Activated B cell treated with CpG ODN at 0.5 μM for 24 hours (primary cell): ENCODE results near the gene SMG7. TPM values are rescaled to one million over a fixed set of nuclear protein-coding genes. Genes with fewer than 3 reads are reported as not detected.

Experiments
- ATAC-seq: fragments of 200-7000 bp; cut with Tn5 transposase; one replicate; pipeline ENCODE4 v1.10.0; 2021; ENCODE audit warnings: low read depth, mild to moderate bottlenecking, moderate library complexity
- CTCF ChIA-PET: fragments of 350-600 bp; sonication (Branson Sonifier 250); formaldehyde crosslinking; loops from one replicate; lab custom pipeline; 2021; ENCODE audit warnings: antibody characterized with exemption; lab: Charles Lee
- POLR2A ChIA-PET: fragments of 350-600 bp; sonication (Branson Sonifier 250); formaldehyde crosslinking; loops from one replicate; lab custom pipeline; 2021; ENCODE audit warnings: antibody characterized with exemption; lab: Charles Lee
- DNase-seq: peaks from one replicate; pipeline ENCODE4 v3.0.0; 2022
- H3K27ac Mint-ChIP-seq: one replicate; pipeline ENCODE4 v1.8.0; 2020; ENCODE audit warnings: mixed read lengths
- H3K27me3 Mint-ChIP-seq: one replicate; pipeline ENCODE4 v1.8.0; 2021; ENCODE audit warnings: mixed read lengths
- H3K36me3 Mint-ChIP-seq: one replicate; pipeline ENCODE4 v1.8.0; 2021; ENCODE audit warnings: low read depth, mixed read lengths
- H3K4me1 Mint-ChIP-seq: one replicate; pipeline ENCODE4 v1.8.0; 2021; ENCODE audit warnings: mixed read lengths
- H3K4me3 Mint-ChIP-seq: one replicate; pipeline ENCODE4 v1.8.0; 2020; ENCODE audit warnings: mild to moderate bottlenecking, mixed read lengths
- H3K9me3 Mint-ChIP-seq: one replicate; pipeline ENCODE4 v1.8.0; 2020; ENCODE audit warnings: mixed read lengths
- intact Hi-C: fragments of 100-400 bp; cut with micrococcal nuclease; formaldehyde crosslinking; loops from one replicate; pipeline ENCODE4 v1.15.1; 2024
- total RNA-seq: library from RNA; stranded (reverse); gene quantifications from 2 replicates; pipeline ENCODE4 v1.2.3, GENCODE V29; 2022
- TF ChIP-seq, protein P1 (sequence below): fragments of 200-600 bp; IDR thresholded peaks from one replicate; pipeline ENCODE4 v1.8.0; 2022; ENCODE audit warnings: antibody characterized with exemption, mild to moderate bottlenecking

SMG7 gene
- total RNA-seq, 1 donor from 2014 or later = 83.5 TPM

GRCh38 chr1:183589874-183590243 lies 117.6 kb downstream of the SMG7 start:
- ChIA-PET POLR2A (interaction anchor here (0.6 to 4.2 kb wide), 19 partner anchors 8 to 462 kb away, joined by 3 to 80 read pairs (median 8); partner anchors contain the start of genes ARPC5, SMG7 and TSEN15), CTCF (interaction anchor here (1.0 to 3.2 kb wide), 3 partner anchors 10 to 105 kb away, joined by 4 to 24 read pairs (median 5); no protein-coding TSS in a partner anchor)
- H3K4me1 Mint-ChIP-seq = peaks cover 72% of the 10 kb centered on the region
- DNase-seq (no peak), ATAC-seq (peak; percentile 29)
- intact Hi-C loops = loop anchor here (1.0 kb wide), 7 partner anchors 10 to 567 kb away; partner anchors contain the start of gene LAMC1
- peaks cover 3% of the 10 kb centered on the region for H3K9me3 Mint-ChIP-seq
- peak overlapping the region; percentile 88 for H3K4me3 Mint-ChIP-seq
- peaks cover 28% of the 10 kb centered on the region for H3K36me3 Mint-ChIP-seq
- peak overlapping the region; percentile 92 for H3K27ac Mint-ChIP-seq
- no peaks in the 10 kb centered on the region for H3K27me3 Mint-ChIP-seq
- TF ChIP-seq, protein P1, sequence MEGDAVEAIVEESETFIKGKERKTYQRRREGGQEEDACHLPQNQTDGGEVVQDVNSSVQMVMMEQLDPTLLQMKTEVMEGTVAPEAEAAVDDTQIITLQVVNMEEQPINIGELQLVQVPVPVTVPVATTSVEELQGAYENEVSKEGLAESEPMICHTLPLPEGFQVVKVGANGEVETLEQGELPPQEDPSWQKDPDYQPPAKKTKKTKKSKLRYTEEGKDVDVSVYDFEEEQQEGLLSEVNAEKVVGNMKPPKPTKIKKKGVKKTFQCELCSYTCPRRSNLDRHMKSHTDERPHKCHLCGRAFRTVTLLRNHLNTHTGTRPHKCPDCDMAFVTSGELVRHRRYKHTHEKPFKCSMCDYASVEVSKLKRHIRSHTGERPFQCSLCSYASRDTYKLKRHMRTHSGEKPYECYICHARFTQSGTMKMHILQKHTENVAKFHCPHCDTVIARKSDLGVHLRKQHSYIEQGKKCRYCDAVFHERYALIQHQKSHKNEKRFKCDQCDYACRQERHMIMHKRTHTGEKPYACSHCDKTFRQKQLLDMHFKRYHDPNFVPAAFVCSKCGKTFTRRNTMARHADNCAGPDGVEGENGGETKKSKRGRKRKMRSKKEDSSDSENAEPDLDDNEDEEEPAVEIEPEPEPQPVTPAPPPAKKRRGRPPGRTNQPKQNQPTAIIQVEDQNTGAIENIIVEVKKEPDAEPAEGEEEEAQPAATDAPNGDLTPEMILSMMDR = no peak

DNA sequence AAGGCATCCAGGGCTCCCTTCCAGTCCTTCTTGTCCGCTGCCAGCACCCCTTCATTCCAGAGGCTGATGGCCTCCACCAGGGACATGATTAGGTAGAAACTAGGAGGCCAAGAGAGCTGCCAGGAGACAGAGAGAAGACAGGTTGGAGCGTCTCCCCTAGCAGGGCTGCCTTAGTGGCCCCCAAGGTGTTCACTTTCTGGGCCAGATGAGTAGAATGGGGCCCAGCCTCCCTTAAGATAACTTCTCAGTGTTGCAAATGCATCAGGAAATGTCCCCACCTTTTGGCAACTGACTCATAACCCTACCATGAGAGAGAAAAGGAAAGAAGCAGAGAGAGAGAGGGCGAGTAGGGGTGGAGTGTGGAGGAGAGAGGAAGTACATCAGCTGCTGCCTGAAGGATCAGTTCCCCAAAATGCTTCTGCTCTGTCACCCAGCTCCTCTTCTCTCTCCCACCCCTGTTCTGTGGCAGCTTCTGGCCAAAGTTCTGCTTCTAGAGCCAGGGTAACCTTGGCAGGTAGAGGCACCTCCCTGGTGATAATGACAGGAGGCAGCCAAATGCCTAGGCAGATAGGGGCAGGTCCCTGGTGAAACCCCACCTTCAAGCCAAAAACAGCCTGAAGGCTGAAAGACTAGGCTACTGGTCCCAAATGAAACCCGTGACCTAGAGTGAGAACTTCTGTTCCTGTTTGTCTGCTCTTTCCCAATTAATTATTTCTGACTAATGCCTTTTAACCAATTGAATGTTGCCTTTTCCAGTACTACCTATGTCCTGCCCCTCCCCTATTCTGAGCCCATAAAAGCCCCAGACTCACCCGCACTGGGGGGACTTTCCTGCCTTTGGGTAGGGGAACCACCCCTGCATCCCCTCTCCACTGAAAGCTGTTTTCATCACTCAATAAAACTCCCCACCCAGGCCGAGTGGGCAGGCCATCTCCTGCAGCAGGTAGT lies 118.2 kb downstream of the SMG7 start, which contains the start of gene NCF2:
Gene NCF2 (minus strand): TSS at position 216 of the 948 bp plus-strand sequence. CDS start 130 bp downstream, at position 86.
- intact Hi-C loops = loop anchor here (1.0 kb wide), 7 partner anchors 10 to 567 kb away; partner anchors contain the start of gene LAMC1
- POLR2A ChIA-PET = interaction anchor here (0.8 to 4.2 kb wide), 18 partner anchors 8 to 461 kb away, joined by 3 to 80 read pairs (median 8); partner anchors contain the start of genes ARPC5, SMG7 and TSEN15

GRCh38 chr1:183592733-183593132 lies 120.4 kb downstream of the SMG7 start:
- ChIA-PET POLR2A (interaction anchor here (1.1 to 4.2 kb wide), 9 partner anchors 13 to 121 kb away, joined by 3 to 48 read pairs (median 7); partner anchors contain the start of genes ARPC5 and SMG7), CTCF (interaction anchor here (1.5 kb wide), 1 partner anchor 41 kb away, joined by 6 read pairs; no protein-coding TSS in a partner anchor)
- H3K27ac Mint-ChIP-seq = peak overlapping the region; percentile 92
- ATAC-seq (no peak), DNase-seq (no peak)
- H3K4me1 Mint-ChIP-seq = peaks cover 72% of the 10 kb centered on the region
- H3K4me3 Mint-ChIP-seq = peak overlapping the region; percentile 56
- H3K27me3 Mint-ChIP-seq = no peaks in the 10 kb centered on the region
- H3K9me3 Mint-ChIP-seq = peaks cover 3% of the 10 kb centered on the region
- intact Hi-C loops = no loop called here
- TF ChIP-seq, protein P1 = no peak
- peaks cover 9% of the 10 kb centered on the region for H3K36me3 Mint-ChIP-seq

More for the DNA sequence above, 118.2 kb downstream of the SMG7 start, which contains the start of gene NCF2:
- H3K4me3 Mint-ChIP-seq = peak within 1 kb of the TSS; percentile 88
- peaks cover 22% of the 10 kb centered on the region for H3K36me3 Mint-ChIP-seq
- DNase-seq (peak; percentile 55), ATAC-seq (peak; percentile 78)
- TF ChIP-seq, protein P1 = no peak
- peaks cover 73% of the 10 kb centered on the region for H3K4me1 Mint-ChIP-seq
- H3K27ac Mint-ChIP-seq = peak within 1 kb of the TSS; percentile 92
- H3K9me3 Mint-ChIP-seq = peaks cover 3% of the 10 kb centered on the region
- CTCF ChIA-PET = interaction anchor here (1.2 to 3.2 kb wide), 2 partner anchors 11 to 22 kb away, joined by 4 to 24 read pairs; no protein-coding TSS in a partner anchor
- no peaks in the 10 kb centered on the region for H3K27me3 Mint-ChIP-seq

- ChIA-PET CTCF (interaction anchor here (1.3 to 1.5 kb wide), 2 partner anchors 9 to 41 kb away, joined by 3 to 6 read pairs; no protein-coding TSS in a partner anchor), POLR2A (interaction anchor here (1.1 to 2.5 kb wide), 7 partner anchors 12 to 121 kb away, joined by 3 to 19 read pairs (median 7); partner anchors contain the start of genes ARPC5 and SMG7)
- Mint-ChIP-seq H3K27me3 (no peaks in the 10 kb centered on the region), H3K27ac (peak overlapping the region; percentile 92), H3K4me1 (peaks cover 71% of the 10 kb centered on the region), H3K4me3 (peak overlapping the region; percentile 56), H3K36me3 (peaks cover 7% of the 10 kb centered on the region), H3K9me3 (peaks cover 3% of the 10 kb centered on the region)
- DNase-seq (no peak), ATAC-seq (peak; percentile 47)
- intact Hi-C loops = no loop called here
- TF ChIP-seq, protein P1 = no peak
Measured at GRCh38 chr1:183593356-183593755, 121.1 kb downstream of the SMG7 start.
